CD4-positive, alpha-beta T cell (primary cell): ENCODE measurements around the gene CPVL. TPM values are rescaled to one million over a fixed set of nuclear protein-coding genes. Genes with fewer than 3 reads are reported as not detected.

Experiments
- ATAC-seq: fragments of 200-7000 bp; cut with Tn5 transposase; one replicate; pipeline ENCODE4 v1.10.0; 2022; ENCODE audit warnings: mild to moderate bottlenecking; ENCODE audit not compliant: poor library complexity
- CTCF ChIA-PET: fragments of 350-600 bp; sonication (Branson Sonifier 250); formaldehyde crosslinking; loops from one replicate; lab custom pipeline; 2021; ENCODE audit warnings: antibody characterized with exemption, inconsistent platforms; lab: Charles Lee
- POLR2A ChIA-PET: fragments of 350-600 bp; sonication (Branson Sonifier 250); formaldehyde crosslinking; loops from one replicate; lab custom pipeline; 2021; ENCODE audit warnings: antibody characterized with exemption, inconsistent platforms; lab: Charles Lee
- DNase-seq, 14 experiments: peaks; one replicate each; pipeline ENCODE4 v3.0.0-alpha.2; 2013 to 2020; ENCODE audit warnings: mixed read lengths in 2 of 14
- H3K27ac ChIP-seq, 2 donors: one replicate each; pipeline versions ENCODE4 v1.5.1 to v1.7.0; 2013; ENCODE audit warnings: low read length in 2 of 2, low read depth in 1 of 2, mild to moderate bottlenecking in 1 of 2
- H3K27me3 ChIP-seq, 2 experiments: 1 replicate in 1 of 2; 2 replicates in 1 of 2; pipeline versions ENCODE4 v1.6.1 to v1.7.0; 2013; ENCODE audit warnings: low read length in 2 of 2, control low read depth in 1 of 2, mild to moderate bottlenecking in 1 of 2, moderate library complexity in 1 of 2; ENCODE audit not compliant: insufficient read depth in 2 of 2, control insufficient read depth in 1 of 2
- H3K36me3 ChIP-seq: one replicate; pipeline ENCODE4 v1.6.1; 2013; ENCODE audit warnings: low read length, control low read depth; ENCODE audit not compliant: insufficient read depth
- H3K4me1 ChIP-seq: one replicate; pipeline ENCODE4 v1.6.1; 2013; ENCODE audit warnings: low read length, control low read depth; ENCODE audit not compliant: insufficient read depth
- H3K4me3 ChIP-seq: one replicate; pipeline ENCODE4 v1.5.1; 2013; ENCODE audit warnings: mild to moderate bottlenecking, low read length, moderate library complexity
- H3K9me3 ChIP-seq, 2 experiments: 1 replicate in 1 of 2; 2 replicates in 1 of 2; pipeline versions ENCODE4 v1.6.1 to v1.7.0; 2013; ENCODE audit warnings: low read length in 2 of 2, mild to moderate bottlenecking in 2 of 2, control low read depth in 1 of 2, moderate library complexity in 1 of 2; ENCODE audit not compliant: control insufficient read depth in 1 of 2, insufficient read depth in 1 of 2
- H3K27ac Mint-ChIP-seq: one replicate; pipeline ENCODE4 v1.8.0; 2020; ENCODE audit warnings: mixed read lengths
- H3K27me3 Mint-ChIP-seq: one replicate; pipeline ENCODE4 v1.8.0; 2021; ENCODE audit warnings: mixed read lengths
- H3K36me3 Mint-ChIP-seq: one replicate; pipeline ENCODE4 v1.8.0; 2021; ENCODE audit warnings: low read depth, mixed read lengths
- H3K4me1 Mint-ChIP-seq: one replicate; pipeline ENCODE4 v1.8.0; 2021; ENCODE audit warnings: low read depth, mixed read lengths
- H3K4me3 Mint-ChIP-seq: one replicate; pipeline ENCODE4 v1.8.0; 2020; ENCODE audit warnings: mild to moderate bottlenecking, mixed read lengths
- H3K9me3 Mint-ChIP-seq: one replicate; pipeline ENCODE4 v1.8.0; 2020; ENCODE audit warnings: mixed read lengths
- intact Hi-C, 2 experiments: fragments of 100-400 bp; cut with DNase I in 1 of 2; cut with micrococcal nuclease in 1 of 2; formaldehyde crosslinking; loops; one replicate each; pipeline versions ENCODE4 v1.15.1 to v1.9.0; 2023 to 2025; cut with DNase I, micrococcal nuclease
- total RNA-seq, 174 experiments: library from RNA in 2 of 174; stranded (reverse) in 2 of 174; gene quantifications; one replicate each; pipeline ENCODE4 v1.2.3 and lab custom pipeline; 2021 to 2026
- TF ChIP-seq, protein P1 (sequence below): fragments of 200-600 bp; IDR thresholded peaks from one replicate; pipeline ENCODE4 v1.8.0; 2022; ENCODE audit warnings: antibody characterized with exemption, mild to moderate bottlenecking

The CPVL gene
- total RNA-seq, 2 experiments from 2014 or later, result 3.8 to 4.5 TPM

DNA sequence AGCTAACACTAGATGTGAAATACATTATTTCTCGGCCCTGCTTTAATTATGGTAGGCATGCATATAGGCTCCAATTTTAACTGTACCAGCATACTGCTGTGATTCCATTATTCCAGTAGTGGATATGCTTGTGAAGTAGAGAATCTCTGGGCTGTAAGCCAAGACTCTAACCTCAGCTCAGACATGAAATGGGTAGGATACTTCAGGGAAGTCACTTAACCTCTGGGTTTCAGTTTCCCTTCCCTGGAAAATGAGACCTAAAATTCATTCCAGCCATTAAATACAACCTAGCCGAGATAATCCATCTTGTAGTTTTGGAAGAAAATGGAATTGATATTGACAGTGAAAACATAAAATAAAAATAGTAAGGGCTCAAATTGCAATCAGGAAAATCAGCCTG lies 128.6 kb downstream of the CPVL start:
- Mint-ChIP-seq H3K36me3 (no peaks in the 10 kb centered on the region), H3K9me3 (peaks cover 8% of the 10 kb centered on the region), H3K27me3 (peaks cover 4% of the 10 kb centered on the region), H3K4me1 (no peaks in the 10 kb centered on the region), H3K27ac (no peak overlapping the region), H3K4me3 (no peak overlapping the region)
- ATAC-seq (no peak), DNase-seq (no peak)
- Histone ChIP-seq H3K9me3 (peaks cover 0 to 12% of the 10 kb centered on the region in 2 experiments), H3K27ac (no peak overlapping the region), H3K4me3 (no peak overlapping the region), H3K27me3 (no peaks in the 10 kb centered on the region), H3K36me3 (no peaks in the 10 kb centered on the region), H3K4me1 (no peaks in the 10 kb centered on the region)
- ChIA-PET CTCF (interaction anchor here (0.6 to 1.3 kb wide), 2 partner anchors 56 to 134 kb away, joined by 3 to 5 read pairs; no protein-coding TSS in a partner anchor), POLR2A (no interaction called here)
- intact Hi-C loops, result no loop called here
- TF ChIP-seq, protein P1, sequence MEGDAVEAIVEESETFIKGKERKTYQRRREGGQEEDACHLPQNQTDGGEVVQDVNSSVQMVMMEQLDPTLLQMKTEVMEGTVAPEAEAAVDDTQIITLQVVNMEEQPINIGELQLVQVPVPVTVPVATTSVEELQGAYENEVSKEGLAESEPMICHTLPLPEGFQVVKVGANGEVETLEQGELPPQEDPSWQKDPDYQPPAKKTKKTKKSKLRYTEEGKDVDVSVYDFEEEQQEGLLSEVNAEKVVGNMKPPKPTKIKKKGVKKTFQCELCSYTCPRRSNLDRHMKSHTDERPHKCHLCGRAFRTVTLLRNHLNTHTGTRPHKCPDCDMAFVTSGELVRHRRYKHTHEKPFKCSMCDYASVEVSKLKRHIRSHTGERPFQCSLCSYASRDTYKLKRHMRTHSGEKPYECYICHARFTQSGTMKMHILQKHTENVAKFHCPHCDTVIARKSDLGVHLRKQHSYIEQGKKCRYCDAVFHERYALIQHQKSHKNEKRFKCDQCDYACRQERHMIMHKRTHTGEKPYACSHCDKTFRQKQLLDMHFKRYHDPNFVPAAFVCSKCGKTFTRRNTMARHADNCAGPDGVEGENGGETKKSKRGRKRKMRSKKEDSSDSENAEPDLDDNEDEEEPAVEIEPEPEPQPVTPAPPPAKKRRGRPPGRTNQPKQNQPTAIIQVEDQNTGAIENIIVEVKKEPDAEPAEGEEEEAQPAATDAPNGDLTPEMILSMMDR, result no peak

- Mint-ChIP-seq H3K9me3 (no peaks in the 10 kb centered on the region), H3K27me3 (peaks cover 4% of the 10 kb centered on the region), H3K4me1 (no peaks in the 10 kb centered on the region), H3K4me3 (no peak overlapping the region), H3K36me3 (no peaks in the 10 kb centered on the region), H3K27ac (no peak overlapping the region)
- H3K4me1 ChIP-seq, result no peaks in the 10 kb centered on the region
- TF ChIP-seq, protein P1, result no peak
- ChIA-PET POLR2A (no interaction called here), CTCF (no interaction called here)
- H3K4me3 ChIP-seq, result no peak overlapping the region
- H3K9me3 ChIP-seq, result no peaks in the 10 kb centered on the region
- no peaks in the 10 kb centered on the region for H3K27me3 ChIP-seq
- DNase-seq (no peak), ATAC-seq (no peak)
- no peaks in the 10 kb centered on the region for H3K36me3 ChIP-seq
- H3K27ac ChIP-seq, result no peak overlapping the region
- intact Hi-C loops, result no loop called here
Measured at GRCh38 chr7:29014725-29015124, 131.6 kb downstream of the CPVL start.

GRCh38 chr7:29013931-29014330 lies 132.4 kb downstream of the CPVL start:
- no peaks in the 10 kb centered on the region for H3K27me3 ChIP-seq
- H3K4me1 ChIP-seq, result no peaks in the 10 kb centered on the region
- CTCF ChIA-PET, result no interaction called here
- no peak for ATAC-seq
- intact Hi-C loops, result no loop called here
- POLR2A ChIA-PET, result no interaction called here
- H3K27ac ChIP-seq, result no peak overlapping the region
- TF ChIP-seq, protein P1, result no peak
- no peaks in the 10 kb centered on the region for H3K9me3 ChIP-seq
- Mint-ChIP-seq H3K9me3 (no peaks in the 10 kb centered on the region), H3K4me3 (no peak overlapping the region), H3K36me3 (no peaks in the 10 kb centered on the region), H3K27me3 (peaks cover 4% of the 10 kb centered on the region), H3K27ac (no peak overlapping the region), H3K4me1 (no peaks in the 10 kb centered on the region)
- DNase-seq, result no peak
- no peaks in the 10 kb centered on the region for H3K36me3 ChIP-seq
- no peak overlapping the region for H3K4me3 ChIP-seq
